HT-29 (cell line): ENCODE data around the gene TSPAN19. TPM values are rescaled to one million over a fixed set of nuclear protein-coding genes. Genes with fewer than 3 reads are reported as not detected.

Experiments used
- DNase-seq: peaks from one replicate; pipeline ENCODE4 v3.0.0-alpha.2; 2015; ENCODE audit warnings: low spot score
- total RNA-seq: library from RNA; depleted of rRNA; stranded (reverse); fragments of >200 nt; shearing (Covaris generic); gene quantifications from 2 replicates; pipeline ENCODE4 v1.2.3, GENCODE V29; 2014; rRNA removed

Gene TSPAN19
- total RNA-seq, 1 experiment from 2014 or later, result not detected

GRCh38 chr12:85002778-85003296, 33.2 kb downstream of the TSPAN19 start:
- no peak for DNase-seq

- no peak for DNase-seq
These were observed 35.3 kb downstream of the TSPAN19 start for GRCh38 chr12:85000729-85001128.

DNA sequence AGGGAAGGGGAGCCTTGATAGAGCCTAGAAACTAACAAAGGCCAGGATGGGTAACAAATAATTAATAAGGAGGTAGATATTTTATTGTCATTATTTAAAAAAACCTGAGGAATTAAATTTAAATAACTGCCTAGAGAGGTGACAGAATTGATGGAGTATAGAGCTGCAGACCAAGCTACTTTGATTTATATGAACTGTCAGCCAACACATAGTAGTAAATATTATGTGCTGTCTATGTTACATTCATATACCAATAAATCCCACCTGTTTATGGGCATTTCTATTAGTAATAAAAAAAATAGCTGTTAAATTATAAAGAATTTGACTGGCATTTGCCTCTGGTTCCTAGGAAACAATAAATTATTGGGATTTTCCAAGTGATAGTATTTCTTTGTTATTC, 37.7 kb downstream of the TSPAN19 start:
- no peak for DNase-seq

DNA sequence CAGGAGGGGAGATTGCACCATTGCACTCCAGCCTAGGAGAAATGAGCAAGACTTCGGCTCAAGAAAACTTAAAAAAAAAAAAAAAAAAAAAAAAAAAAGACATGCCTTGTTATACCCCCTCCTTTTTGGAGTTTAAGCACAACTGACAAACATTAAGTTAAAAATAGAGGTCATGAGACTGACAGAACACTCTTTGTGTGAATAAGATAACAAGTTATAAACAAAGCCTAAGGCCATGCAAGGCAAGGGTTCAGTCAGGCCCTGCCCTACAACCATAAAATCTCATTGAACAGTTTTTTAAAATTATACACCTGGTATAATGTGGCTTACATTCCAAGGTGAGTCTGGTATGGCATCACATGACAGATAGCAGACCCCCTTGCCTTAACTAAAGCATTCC, 39.3 kb downstream of the TSPAN19 start:
- no peak for DNase-seq

- DNase-seq, result no peak
These were observed 40.4 kb downstream of the TSPAN19 start for GRCh38 chr12:84995641-84996040.

- no peak for DNase-seq
These were observed 41.7 kb downstream of the TSPAN19 start for GRCh38 chr12:84994426-84994825.

DNA sequence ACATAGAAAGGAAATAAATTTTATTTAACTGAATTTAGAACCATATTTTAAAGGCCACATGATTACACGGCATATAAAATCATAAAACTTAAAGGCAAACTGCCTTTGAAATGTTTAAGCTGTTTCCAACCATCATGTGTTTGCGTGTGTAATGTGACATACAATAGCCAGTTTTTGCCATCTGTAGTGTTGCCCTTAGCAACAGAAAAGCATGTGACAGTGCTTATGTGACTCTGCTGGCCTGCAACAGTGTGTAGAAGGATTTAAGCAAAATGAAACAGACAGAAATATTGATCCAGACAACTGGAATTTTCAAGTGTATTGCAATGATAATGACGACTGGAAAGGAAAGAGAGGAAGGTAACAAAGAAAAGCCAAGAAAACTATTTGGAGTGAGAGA, 49.5 kb downstream of the TSPAN19 start:
- DNase-seq, result no peak

DNA sequence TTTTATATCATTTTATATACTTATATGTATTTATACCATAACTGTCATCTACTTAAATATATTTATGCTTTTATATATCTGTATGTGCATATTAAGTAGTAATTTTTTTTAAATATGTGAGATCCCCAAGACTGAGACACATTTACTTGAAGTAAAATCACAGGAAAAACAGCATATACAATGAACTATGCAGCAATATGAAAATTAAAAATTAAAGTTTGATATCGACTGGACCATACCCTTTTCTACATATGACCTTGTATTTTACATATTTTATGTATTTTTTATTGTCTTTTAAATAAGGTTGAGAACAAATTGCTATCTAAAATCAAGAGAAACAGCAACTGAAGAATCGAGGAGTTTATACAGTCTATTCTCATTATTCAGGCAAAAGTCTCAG, 50.0 kb downstream of the TSPAN19 start:
- no peak for DNase-seq

DNA sequence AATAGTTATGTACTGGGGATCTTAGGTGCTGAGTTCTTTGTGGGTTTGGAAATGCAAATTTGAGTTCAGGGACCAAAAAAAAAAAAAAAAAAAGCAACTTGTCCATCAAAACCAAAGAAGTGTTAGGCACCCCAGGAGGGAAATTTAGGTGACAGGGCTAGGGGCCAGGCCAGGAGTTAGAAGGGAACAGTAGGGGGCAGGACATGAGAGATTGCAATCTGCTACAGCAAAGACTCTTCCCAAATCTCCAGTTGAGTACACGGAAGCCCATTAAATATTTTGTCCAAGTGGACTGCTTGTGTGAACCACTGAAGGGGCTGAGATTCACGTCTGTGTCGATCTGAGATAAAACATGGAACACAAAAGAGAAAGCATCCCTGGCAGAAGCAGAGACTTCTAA, 52.8 kb downstream of the TSPAN19 start:
- DNase-seq, result no peak

DNA sequence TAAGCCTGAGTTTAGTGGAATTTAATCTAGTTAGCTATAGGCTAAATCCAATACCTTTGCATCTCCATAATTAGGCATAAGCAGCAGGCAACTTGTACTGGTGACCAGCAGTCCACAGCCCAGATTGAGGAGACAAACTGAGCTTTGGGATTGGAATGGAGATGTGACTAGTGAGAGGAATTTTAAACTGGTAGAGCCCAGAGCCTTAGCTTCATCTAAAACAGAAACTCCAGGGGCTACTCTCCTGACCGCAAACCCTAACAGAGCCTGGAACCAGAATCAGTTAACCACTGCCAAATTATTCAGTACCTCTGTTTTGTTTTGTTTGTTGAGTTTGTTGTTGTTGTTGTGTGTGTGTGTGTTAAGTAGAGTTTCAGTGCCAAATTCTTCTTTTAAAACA, 53.2 kb downstream of the TSPAN19 start:
- DNase-seq, result no peak

GRCh38 chr12:84978921-84979320, 57.2 kb downstream of the TSPAN19 start:
- DNase-seq, result no peak

DNA sequence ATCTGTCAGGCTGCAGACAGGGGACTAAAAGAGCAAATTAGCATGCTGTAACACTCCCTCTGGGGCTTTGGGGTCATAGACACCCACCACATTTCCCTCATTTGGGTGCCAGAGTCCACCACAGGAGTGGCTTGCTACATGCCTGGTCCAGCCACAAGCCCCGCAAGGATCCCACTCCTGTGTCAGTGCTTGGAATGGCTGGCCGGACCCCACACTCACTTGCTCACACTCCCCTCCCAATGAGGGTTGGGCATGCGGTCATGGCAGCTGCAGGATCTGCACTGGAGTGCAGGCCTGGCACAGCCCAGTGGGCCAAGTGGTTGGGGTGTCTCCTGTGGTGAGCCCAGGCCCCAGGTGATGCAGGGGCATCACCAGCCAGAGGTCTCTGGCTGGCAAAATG, 59.9 kb downstream of the TSPAN19 start:
- DNase-seq, result no peak

GRCh38 chr12:84974155-84974815, 61.8 kb downstream of the TSPAN19 start:
- DNase-seq, result no peak

GRCh38 chr12:84973026-84973425, 63.1 kb downstream of the TSPAN19 start:
- DNase-seq, result no peak

DNA sequence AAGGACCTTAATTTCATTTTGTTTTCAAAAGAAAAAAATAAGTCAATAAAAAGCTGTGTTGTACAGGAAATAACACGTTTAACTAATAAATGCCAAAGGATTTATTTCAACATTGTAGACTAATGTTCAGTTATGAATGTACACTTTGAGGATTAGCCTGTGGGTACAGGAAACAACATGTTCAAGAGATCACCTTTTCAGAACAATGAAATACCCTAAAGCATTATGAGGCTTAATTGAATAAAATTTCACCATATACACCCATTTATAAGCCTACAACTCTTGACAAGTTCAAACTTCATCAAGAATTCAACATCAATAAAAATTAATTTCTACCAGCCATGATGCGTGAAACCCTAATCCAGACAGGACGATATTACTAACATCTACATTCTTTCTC, 66.9 kb downstream of the TSPAN19 start:
- no peak for DNase-seq

Other genes with a start within 250 kb of the TSPAN19 start
- not detected in 2 replicates for gene SLC6A15, start 123.5 kb downstream of the TSPAN19 start, total RNA-seq
- 0.03 and 0.18 TPM in 2 replicates for gene LRRIQ1, start 74 bp upstream of the TSPAN19 start, total RNA-seq
- gene ALX1, start 243.9 kb upstream of the TSPAN19 start, total RNA-seq, result not detected in 2 replicates